HG03342 (cell line): ENCODE measurements around the gene LSM3.
A peak's percentile ranks its signal among the peaks of the same experiment; 100 is the strongest.

Source experiments
- ATAC-seq: cut with Tn5 transposase; IDR thresholded peaks from one replicate; pipeline ENCODE4 v1.9.1; 2021; ENCODE audit warnings: mild to moderate bottlenecking, moderate library complexity; ENCODE audit not compliant: unreplicated experiment

Gene LSM3

DNA sequence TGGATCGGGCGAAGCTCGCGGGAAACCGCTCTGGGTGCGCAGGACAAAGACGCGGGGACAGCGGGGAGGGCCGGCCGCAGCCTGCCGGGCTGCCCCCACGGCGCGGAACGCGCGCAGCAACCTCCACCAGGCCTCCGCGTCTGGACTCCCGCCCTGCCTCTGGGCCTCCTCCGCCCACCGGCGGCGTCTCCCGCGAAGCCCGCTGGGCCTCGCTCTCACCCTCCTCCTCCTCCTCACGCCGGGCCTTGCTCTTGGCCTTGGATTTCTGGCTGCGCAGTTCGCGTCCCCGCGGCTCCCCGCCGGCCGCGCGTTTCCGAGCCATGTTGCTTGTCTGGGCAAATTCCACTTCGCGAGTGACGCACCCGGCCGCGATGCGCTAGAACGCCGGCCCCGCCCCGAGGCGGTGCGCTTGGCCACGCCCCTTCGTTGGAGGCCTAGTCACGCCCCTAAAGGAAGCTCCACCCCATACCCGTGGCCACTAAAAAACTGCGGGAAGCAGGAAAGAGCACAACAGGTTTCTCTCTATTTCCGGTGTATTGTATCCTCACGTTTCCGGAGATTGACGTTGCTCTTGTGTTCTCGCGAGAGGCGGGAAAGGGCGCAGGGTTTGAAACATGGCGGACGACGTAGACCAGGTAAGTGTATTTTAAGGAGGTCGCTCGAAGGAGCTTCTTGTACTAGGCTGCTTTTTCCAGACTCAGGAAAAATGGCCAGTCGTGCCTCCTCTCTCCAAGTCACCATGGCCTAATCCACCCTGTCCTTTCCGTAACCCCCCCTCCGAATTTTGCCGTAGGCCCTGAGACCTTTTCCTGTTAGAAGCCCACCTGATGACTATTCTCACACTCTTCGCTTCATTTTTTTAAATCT, at the start of gene LSM3, which contains the start of gene XPC:
LSM3 (plus strand) TSS at position 571 of the 867 bp plus-strand sequence; CDS start at position 615, 44 bp downstream.
XPC (minus strand) TSS at position 355 of the 867 bp plus-strand sequence; CDS start at position 322, 33 bp downstream.
- ATAC-seq: peak; percentile 90

DNA sequence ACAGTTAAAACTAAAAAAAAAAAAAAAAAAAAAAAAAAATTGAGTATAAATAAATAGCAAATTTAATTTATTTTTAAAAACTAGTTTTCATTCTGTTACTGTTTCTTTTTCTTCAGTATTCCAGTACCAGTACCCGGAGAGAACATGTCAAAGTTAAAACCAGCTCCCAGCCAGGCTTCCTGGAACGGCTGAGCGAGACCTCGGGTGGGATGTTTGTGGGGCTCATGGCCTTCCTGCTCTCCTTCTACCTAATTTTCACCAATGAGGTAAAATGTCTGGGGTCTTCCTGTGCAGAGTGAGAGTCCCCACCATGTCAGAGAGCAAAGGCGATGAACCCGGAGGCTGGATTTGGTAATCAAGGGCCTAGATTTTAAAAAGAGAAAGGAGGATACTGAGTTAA, 49.3 kb upstream of the LSM3 start:
- no peak for ATAC-seq

DNA sequence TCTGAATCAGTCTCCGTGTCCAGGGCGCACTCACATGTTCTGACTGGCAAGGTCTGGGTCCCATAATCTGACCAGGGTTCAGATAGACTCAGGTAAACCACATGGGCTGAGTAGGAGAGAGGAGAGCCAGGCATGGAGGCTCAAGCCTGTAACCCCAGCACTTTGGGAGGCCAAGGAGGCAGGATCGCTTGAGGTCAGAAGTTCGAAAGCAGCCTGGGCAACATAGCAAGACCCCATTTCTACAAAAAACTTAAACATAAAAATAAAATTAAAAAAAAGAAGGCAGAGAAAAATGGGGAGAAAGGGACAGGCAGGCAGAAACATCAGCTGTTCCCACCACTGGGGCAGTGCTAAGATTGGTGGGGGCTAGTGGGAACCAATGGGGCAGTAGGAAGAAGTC, 48.4 kb upstream of the LSM3 start:
- ATAC-seq: no peak

DNA sequence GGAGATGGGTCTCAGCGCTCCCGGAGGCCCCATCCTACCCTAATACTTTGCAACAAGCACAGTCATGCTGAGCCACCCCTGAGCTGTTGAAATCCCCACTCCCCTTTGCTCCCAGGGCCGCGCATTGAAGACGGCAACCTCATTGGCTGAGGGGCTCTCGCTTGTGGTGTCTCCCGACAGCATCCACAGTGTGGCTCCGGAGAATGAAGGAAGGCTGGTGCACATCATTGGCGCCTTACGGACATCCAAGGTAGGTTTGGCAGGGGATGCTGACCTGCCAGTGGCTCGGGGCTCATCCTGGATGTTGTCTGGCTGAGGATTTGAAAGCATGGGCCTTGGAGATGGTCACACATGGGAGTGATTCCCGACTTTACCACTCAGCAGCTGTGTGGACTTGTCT, 47.9 kb upstream of the LSM3 start:
- ATAC-seq: no peak

DNA sequence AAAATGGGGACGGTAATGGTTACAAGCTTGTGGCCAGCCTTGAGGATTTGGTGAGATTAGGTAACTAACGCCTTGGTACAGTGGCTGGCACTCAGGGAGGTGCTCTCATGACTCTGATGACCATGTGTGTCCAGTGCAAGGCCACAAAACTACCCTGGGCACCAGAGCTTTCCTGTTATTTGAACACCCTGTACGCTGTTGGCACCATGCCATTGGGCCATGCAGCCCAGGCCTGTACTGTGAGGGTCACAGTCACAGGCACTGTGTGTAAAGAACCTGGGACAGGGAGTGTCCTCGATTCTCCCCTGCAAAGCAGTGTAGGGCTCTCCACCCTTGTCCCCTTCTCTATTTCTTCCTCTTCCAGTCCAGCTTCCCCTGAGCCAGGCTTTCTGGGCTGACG, 47.5 kb upstream of the LSM3 start:
- no peak for ATAC-seq

DNA sequence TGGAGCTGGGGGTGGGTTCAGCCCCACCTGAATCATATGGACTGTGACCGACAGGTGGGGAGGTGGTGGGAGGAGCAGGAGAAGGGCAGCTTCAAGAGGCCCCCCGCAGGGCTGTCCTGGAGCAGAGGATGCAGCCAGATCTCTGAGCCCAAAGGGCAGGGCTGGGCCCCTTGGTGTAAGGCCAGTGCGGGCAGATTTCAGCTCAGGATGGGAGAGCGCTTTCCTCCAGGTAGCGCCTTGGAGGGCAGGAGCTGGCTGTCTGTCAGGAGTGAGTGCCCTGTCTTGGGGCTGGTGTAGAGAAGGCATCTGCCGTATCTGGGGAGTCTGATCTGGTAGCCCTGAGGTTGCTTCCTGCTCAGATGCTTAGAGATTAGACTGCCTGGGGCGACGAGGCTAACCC, 46.5 kb upstream of the LSM3 start:
- ATAC-seq: no peak

DNA sequence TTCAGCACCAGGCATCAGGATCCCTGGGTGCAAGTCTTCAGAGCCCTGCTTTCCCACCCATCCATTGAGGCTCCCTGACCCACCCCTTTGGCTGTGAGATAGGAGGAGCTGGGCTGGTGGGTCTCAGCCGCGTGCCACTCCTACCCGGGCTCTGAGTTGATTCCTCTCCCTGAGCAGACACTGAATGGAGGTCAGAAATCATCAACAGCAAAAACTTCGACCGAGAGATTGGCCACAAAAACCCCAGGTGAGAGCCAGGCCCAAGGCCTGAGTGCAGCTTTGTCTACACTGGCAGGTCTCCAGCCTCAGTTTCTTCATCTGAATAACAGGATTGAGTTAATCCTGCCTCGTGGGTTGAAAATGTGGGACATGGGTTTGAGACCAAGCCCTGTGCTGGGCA, 45.9 kb upstream of the LSM3 start:
- ATAC-seq: no peak

DNA sequence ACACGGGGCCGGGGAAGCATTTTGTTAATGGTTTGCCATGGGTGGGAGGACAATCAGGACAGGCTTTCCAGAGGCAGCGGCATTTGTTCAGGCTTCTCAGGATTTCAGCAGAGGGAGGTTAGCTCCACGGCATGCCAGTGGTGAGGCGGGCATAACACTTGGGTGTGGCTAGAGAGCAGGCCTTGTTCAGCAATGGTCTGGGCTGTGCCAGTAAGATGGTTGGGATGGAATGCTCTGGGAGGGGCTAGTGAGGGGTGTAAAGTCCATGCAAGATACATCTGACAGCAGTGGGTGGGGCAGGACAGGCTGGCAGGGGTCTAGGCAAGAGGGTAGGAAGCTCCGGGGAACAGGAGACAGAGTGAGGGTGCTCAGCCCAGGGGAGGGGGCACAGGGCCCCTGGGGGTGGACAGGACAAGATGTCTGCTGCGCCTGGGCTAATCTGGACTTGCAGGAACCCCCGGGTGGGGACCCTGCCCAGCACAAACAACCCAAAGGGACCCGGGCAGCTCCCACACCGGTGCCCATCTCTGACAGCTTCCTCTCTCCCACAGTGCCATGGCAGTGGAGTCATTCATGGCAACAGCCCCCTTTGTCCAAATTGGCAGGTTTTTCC, 45.3 kb upstream of the LSM3 start:
- no peak for ATAC-seq

DNA sequence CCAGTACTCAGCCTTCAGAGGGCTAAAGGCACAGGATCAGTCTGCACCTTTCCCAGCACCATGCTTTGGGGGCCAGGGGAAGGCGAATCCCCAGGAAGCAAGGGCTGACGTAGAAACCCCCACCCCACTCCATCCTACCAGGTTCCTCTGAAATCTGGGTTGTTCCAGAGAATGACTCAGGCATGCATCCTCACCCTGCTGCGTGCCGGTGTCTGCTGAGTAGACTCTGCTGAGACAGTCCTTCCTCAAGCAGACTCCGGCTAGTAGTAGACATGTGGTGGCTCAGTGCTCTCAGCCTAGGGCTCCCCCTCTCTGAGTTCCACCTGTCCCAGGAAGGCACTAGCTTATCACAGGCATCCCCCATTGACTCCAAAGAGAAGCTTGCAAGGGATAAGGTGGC, 44.7 kb upstream of the LSM3 start:
- ATAC-seq: no peak

DNA sequence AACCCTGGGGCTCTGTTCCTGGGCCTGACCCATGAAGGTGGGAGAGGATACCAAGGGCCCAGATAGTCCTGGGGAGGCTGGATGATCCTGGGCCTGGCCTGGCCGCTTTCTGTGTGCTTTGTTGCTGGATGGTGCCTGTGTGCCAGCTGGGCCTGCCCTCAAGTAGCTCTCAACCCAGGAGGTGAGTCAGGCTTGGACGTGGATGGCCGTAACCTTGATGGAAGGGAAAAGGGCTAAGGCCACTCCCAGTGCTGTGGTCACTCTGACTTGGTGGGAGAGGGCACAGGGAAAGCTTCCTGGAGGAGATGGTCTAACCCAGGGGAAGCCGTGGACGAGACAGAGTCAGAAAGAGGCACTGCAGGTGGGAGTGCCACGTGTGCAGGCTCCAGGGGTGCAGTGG, 44.3 kb upstream of the LSM3 start:
- no peak for ATAC-seq

DNA sequence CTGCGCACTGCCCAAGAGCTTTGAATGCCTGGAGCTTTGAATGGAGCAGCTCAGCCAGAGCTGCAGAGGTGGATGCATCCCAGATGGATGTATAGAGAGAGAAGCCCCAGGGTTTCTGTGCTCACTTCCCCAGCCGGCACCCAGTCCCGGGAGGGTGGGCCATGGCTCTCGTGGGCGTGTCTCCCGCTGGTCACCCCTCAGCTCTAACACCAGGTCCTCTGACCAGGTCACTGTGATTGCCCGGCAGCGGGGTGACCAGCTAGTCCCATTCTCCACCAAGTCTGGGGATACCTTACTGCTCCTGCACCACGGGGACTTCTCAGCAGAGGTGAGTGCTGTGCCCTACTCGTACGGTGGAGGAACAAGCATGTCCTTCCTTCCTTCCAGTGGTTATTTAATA, 43.0 kb upstream of the LSM3 start:
- no peak for ATAC-seq

DNA sequence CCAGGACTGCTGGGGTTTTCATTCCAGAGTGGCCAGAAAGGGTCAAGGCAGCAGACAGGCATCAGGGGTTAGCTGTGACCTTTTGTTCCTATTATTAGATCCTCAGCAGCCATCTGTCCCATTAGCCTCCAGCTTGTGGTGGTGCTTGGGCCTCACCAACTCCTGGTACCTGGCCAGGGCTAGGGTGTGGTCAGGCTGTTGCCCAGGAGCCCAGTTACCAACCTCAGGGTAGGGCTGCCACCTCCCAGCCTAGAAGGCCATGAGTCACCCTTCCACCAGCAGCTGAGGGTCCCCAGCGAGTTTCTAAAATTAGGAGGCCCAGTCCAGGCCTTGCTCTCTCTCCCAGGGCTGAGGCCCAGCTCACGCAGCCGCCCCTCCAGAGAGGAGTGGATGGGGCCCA, 41.6 kb upstream of the LSM3 start:
- ATAC-seq: no peak

DNA sequence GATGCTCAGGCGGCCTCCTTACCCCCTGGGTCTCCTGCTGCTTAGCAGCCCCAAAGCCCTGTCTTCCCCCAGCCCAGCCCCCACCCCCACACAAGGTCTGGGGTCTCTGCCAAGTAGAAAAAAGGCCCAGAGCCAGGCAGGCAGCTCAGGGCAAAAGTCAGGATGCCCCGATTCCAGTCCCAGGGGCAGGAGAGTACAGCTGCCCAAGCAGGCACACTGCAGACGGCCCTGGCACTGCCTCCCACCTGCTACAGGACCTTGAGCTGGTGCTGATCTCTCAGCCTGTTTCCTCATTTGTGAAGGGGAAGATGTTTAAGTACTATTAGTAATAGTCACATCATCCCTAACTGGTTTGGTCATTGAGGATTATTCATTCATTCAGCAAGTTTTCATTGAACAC, 41.2 kb upstream of the LSM3 start:
- ATAC-seq: no peak

DNA sequence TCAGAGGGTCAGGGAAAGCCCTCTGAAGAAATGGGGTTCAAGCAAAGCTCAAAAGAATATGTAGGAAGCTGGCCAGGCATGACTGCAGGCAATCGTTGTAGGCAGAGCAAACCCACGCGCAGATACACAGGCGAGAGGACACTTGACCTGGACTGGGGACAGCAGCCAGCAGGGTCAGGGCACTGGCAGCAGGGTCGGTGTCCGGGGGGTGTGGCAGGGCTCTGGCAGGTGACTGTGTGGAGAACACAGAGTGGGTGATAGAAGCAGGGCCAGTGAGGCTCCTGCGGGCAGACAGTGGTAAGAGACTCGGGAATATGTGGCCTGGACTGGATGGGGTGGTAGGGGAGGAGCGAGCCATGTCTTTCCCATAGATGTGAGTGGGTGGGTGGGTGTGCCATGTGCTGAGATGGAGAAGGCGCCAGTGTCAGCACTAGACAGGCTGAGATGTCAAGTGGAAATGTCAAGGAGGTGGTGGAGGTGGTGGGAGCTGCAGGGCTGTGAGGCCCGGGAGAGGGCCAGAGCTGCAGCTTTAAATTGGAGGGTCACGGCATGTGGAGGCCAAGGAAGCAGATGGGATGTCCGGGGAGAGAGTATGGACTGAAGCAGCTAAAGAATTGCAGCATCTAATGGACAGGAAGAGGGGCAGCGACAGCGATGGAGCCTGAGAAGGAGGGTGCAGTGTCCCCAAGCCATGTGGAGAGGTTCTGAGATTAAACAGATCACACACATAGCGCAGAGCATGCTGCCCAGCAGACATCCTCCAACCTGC, 40.3 kb upstream of the LSM3 start:
- ATAC-seq: no peak

DNA sequence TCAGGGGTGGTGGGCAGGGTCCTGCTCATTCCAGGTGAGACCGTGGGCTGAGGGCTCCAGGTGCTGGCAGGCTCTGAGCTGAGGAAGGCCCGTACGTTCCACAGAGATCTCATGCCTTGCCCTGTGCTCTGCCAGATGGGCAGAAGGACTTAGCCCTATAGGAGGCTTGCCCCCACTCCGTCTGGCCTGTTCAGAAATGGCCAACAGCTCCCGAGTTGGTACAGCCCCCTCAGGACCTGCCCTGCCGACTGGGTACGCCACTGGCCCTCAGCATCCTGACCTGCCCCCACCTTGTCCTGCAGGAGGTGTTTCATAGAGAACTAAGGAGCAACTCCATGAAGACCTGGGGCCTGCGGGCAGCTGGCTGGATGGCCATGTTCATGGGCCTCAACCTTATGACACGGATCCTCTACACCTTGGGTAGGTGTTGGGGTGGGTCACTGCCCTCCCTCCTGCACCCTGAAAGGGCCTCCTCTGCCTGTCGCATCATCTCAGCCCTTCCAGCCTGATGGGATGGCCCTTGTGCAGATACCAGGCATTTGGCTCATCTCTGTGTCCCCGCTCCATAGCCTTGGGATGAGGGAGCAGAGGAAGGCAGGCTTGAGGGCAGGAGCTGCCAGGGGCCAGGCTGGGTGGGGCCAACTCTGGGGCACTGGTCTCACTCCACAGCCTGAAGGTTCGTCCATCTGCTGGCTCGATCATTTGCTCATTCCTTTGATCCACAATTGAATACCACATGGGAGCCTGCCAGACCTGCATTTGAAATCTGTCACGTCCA, 39.5 kb upstream of the LSM3 start:
- ATAC-seq: no peak

DNA sequence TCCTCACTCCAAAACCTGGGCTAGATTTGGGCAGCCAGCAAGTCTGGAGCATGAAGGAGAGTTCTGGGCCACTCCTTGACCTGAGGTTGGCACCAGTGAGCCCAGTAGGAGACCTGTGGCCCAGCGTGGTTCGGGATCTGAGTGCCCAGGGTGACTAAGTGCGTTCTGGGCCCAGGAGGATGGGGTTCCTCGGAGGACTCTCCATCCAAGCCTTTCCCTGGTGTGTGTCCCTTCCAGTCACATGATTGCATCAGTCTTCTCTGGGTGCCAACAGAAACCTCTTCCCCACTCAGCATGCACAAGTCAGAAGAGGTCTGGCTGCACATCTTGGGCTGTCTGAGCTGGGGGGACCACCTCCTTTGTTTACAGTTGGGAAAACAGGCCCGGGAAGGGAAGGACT, 38.8 kb upstream of the LSM3 start:
- ATAC-seq: no peak

DNA sequence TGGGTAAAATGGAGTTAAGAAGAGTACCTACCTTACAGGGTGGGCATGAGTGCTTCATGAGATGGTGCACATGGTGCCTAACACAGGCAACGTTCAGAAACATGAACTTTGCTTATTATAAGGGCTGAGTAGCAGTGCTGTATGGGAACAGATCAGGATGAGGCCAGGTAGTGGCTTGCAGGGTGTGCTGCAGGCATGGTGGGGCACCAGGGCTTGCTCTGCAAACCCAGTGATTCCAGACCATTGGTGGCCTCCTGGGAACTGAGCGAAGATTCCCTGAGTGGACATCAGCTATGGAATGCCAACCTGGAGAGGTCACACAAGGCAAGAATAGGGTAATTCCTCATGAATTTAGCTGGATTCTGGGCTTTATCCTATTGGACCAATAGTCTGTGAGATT, 37.9 kb upstream of the LSM3 start:
- ATAC-seq: no peak

DNA sequence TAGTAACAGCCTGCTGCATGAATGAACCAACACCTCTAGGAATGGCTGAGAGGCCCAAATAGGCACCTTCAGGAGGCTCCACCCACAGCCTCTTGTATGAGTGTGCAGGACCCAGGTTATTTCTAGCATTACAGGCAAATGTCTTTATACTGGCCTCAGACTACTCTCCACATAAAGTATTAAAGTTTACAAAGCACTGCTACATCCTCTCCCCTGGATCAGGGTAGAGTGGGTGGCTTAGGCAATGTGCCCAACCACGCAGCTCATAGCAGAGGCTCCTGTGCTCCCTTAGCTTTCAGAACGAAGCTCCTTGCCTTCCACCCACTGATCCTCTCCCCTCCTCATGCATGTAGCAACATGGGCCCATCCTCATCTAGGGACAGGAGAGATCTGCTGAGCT, 37.5 kb upstream of the LSM3 start:
- ATAC-seq: no peak

DNA sequence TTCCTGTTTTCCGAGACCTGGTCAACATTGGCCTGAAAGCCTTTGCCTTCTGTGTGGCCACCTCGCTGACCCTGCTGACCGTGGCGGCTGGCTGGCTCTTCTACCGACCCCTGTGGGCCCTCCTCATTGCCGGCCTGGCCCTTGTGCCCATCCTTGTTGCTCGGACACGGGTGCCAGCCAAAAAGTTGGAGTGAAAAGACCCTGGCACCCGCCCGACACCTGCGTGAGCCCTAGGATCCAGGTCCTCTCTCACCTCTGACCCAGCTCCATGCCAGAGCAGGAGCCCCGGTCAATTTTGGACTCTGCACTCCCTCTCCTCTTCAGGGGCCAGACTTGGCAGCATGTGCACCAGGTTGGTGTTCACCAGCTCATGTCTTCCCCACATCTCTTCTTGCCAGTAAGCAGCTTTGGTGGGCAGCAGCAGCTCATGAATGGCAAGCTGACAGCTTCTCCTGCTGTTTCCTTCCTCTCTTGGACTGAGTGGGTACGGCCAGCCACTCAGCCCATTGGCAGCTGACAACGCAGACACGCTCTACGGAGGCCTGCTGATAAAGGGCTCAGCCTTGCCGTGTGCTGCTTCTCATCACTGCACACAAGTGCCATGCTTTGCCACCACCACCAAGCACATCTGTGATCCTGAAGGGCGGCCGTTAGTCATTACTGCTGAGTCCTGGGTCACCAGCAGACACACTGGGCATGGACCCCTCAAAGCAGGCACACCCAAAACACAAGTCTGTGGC, 36.8 kb upstream of the LSM3 start:
- no peak for ATAC-seq

DNA sequence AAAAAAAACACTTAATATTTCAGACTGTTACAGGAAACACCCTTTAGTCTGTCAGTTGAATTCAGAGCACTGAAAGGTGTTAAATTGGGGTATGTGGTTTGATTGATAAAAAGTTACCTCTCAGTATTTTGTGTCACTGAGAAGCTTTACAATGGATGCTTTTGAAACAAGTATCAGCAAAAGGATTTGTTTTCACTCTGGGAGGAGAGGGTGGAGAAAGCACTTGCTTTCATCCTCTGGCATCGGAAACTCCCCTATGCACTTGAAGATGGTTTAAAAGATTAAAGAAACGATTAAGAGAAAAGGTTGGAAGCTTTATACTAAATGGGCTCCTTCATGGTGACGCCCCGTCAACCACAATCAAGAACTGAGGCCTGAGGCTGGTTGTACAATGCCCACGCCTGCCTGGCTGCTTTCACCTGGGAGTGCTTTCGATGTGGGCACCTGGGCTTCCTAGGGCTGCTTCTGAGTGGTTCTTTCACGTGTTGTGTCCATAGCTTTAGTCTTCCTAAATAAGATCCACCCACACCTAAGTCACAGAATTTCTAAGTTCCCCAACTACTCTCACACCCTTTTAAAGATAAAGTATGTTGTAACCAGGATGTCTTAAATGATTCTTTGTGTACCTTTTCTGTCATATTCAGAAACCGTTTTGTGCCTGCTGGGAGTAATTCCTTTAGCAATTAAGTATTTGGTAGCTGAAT, 35.9 kb upstream of the LSM3 start:
- ATAC-seq: no peak
